AG08395 (cell line): ENCODE measurements around the gene SAA1.

ENCODE experiments used
- DNase-seq: peaks from one replicate; pipeline ENCODE4 v3.0.0; 2012; ENCODE audit warnings: mixed read lengths, low spot score

The SAA1 gene

DNA sequence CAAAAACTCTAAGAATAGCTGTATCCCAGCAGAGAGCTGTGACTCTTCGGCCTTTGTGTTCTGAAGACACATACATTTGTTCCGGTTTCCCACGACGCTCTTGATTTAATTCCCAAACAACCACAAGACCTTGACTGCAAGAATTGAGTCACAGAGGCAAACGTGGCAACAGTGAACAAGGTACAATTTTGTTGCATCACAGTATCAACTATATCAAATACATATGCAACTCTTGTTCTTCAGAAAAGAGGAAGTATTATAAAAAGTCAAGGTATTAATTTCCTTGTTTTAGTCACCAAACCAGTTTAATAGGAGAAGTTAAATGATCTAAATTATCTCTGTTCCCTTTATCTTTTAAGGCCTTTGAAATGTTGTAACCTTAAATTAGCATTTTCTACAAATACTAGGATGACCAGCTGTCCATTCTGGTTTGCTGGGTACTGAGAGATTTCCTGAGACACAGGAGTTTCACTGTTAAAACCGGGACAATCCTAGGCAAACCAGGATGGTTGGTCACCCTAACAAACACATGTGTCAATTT lies 44.8 kb downstream of the SAA1 start:
- DNase-seq: no peak

DNA sequence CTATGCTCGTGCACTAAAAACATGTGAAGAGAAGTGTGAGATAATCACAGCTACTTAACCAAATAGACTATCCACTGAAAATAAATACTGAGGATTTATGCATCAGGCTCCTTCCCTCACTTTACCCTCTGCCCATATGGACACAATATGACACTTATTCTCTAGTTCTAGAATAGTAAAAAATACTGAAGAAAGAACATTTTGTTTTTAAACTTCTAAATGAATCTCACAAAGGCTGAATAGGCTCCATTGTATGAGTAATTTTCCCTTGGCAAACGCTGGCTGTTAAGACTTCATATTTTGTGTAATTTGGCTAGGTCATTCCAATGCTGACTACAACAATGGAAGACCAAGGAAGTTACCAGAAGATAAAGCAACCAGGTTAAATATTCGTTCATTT lies 45.9 kb downstream of the SAA1 start:
- DNase-seq: peak; percentile 43

DNA sequence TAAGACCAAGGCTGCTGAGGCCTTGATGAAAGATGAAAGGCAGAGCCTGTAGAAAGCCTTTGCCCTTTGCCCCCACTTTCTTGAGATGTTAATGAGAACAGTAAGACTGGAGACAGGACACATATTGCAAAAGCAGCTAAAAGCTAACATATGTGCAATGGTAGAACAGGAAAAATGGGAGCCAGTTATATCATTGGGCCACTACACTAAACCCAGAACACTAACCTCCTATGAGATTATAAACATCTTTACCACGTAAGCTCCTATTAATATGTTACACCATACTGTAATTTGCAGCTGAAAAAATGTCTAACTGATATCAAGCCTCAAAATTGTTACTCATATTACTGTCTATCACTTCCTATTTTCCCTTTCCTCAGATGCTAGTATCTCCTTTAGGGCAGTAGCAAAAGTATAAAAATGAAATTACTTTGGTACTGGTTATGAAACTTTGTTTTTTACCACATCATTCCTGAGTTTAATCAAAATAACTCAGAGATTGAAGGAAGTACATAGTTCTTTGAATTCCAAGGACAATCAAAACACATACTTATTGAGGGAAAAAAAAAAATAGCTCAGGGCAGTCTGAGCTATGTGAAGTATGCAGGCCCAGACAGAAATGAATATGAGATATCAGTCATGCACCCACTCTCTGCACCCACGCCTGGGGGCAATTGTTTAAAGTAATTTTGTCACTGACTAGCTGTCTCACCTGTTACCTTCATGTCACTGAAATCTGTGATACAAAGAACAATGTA lies 46.8 kb downstream of the SAA1 start:
- peak; percentile 48 for DNase-seq

DNA sequence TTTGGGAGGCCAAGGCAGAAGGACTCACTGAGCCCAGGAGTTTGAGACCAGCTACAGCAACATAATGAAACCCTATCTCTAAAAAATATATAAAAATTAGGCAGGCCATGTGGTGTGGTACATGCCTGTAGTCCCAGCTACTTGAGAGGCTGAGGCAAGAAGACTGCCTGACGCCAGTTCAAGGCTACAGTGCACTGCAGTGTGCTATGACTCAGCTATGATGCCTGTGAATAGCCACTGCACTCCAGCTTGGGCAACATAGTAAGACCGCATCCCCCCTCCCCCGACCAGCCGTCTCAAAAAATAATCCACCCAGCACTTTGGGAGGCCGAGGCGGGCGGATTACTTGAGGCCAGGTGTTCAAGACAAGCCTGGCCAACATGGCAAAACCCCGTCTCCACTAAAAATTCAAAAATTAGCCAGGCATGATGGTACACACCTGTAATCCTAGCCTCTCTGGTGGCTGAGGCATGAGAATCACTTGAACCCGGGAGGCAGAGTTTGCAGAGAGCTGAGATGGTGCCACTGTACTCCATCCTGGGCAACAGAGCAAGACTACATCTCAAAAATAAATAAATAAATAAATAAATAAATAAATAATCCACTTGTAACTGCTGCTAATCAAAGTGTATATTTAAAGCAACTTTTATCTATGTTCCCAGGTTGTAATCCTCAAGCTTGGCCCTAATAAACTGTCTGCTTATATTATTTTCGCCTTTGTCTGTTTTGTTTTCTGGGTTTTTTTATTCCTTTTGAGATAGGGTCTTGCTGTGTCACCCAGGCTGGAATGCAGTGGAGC lies 48.1 kb downstream of the SAA1 start:
- DNase-seq: no peak

DNA sequence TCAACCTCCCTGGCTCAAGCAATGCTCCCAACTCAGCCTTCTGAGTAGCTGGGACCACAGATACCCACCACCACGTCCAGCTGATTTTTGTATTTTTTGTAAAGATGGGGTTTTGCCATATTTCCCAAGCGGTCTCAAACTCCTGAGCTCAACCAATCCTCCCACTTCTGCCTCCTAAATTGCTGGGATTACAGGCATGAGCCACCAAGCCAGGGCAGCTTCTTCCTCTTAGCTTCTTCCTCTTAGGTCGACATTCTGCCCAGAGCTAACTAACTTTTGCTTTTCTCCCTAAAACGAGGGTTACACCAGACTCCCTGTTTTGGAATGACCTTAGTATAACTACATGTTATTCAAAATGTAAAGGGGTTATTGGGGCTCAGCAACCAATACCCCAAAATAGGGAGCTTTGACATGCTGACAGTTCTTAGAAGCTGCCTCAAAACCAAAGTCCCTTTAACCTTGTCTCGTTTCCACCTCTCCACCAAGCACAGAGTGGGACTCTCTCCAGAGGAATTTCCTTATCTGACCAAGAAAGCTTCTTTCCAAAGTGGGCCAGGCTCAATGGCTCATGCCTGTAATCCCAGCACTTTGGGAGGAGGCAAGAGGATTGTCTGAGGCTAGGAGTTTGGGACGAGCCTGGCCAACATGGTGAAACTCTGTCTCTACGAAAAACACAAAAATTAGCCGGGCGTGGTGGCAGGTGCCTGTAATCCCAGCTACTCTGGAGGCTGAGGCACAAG lies 48.9 kb downstream of the SAA1 start:
- no peak for DNase-seq

DNA sequence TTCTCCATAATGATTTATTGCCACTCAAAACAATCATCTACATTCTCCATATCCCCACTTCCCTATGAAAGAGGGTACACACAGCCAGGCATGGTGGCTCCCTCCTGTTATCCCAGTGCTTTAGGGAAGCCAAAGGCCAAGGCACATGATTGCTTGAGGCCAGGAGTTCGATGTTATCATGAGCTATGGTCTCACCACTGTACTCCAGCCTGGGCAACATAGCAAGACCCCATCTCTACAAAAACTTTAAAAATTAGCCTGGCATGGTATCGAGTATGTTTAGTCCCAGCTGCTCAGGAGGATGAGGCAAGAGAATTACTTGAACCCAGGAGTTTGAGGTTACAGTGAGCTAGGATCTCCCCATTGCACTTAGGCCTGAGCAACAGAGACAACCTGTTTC lies 49.8 kb downstream of the SAA1 start:
- DNase-seq: no peak

DNA sequence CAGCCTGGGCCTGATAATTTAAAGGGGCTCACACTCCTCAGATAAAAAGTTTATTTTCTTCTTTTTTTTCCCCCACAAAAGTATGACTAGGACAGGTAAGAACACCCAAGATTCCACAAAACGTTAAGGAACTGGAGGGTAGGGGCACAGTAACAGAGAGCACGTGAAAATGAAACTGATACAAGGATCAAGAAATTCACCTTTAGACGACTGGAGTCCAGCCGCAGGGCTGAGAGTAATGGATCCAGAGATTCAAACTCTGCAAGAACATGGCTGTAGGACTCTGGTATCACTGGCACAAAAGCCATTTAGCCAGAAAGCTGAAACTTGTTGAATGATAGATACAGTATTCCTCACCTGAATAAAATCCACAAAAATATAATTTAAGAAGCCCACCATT lies 51.5 kb downstream of the SAA1 start:
- no peak for DNase-seq
